NB4 (cell line): ENCODE measurements around the gene LRMDA.
A peak's percentile ranks its signal among the peaks of the same experiment; 100 is the strongest.

Source experiments
- DNase-seq: peaks from one replicate; pipeline ENCODE4 v3.0.0; 2010; ENCODE audit warnings: low read depth
- H3K4me3 ChIP-seq: one replicate; pipeline ENCODE4 v1.5.1; 2011; ENCODE audit warnings: mild to moderate bottlenecking, low read depth, low read length, moderate library complexity
- CTCF ChIP-seq: IDR thresholded peaks from one replicate; pipeline ENCODE4 v1.5.1; 2012; ENCODE audit warnings: low read depth, low read length
- MAX ChIP-seq: IDR thresholded peaks from 2 replicates; pipeline ENCODE4 v1.6.1; 2011; ENCODE audit warnings: low read depth, low read length
- MYC ChIP-seq: IDR thresholded peaks from 2 replicates; pipeline ENCODE4 v1.6.1; 2011; ENCODE audit warnings: low read depth, low read length
- POLR2A ChIP-seq: IDR thresholded peaks from 2 replicates; pipeline ENCODE4 v1.6.1; 2011; ENCODE audit warnings: mild to moderate bottlenecking; ENCODE audit not compliant: insufficient read length; ENCODE audit errors: extremely low read depth

The LRMDA gene

DNA sequence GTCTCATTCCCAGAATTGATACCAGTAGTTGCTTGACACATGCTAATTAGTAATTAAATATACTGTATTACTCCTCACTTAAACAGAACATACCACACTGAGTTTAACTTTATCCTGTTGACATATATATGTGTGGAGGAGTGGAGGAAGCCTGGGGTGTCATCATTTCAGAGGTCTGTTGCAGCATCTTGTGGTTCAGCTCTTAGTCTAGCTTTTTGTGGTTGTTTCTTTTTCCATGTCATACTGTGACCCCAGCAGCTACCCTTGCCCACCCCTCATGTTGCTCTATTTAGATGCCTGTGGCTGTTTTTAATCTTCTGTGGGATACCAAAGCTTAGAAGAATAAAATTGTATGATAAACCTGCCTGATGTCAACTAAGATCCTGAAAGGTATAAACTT, 875.4 kb downstream of the LRMDA start:
- H3K4me3 ChIP-seq: no peak overlapping the region
- DNase-seq: peak; percentile 90
- TF ChIP-seq MYC (peak; percentile 69), MAX (peak; percentile 70), CTCF (no peak)

DNA sequence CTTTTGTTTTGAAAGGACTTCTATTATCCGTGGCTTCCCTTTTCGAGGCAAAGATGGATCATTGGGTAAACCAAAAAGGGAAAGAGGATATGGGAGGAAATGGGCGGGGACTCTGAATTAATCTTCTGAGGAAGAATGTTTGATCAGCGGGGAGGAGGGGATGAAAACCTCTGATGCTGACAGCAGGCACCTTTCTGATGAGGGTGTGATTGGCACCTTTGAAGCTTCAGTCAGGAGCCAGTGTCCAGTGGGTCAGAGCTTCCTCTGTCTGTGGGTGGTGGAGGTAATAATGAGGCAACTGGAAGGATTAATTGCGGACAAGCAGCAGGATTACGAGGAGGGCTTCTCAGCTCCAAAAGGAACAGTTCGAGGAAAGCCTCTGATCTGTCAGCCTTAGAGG, 877.6 kb downstream of the LRMDA start:
- TF ChIP-seq CTCF (no peak), POLR2A (no peak), MYC (no peak)
- no peak for DNase-seq

GRCh38 chr10:76309741-76310587, 878.5 kb downstream of the LRMDA start:
- TF ChIP-seq MYC (no peak), POLR2A (no peak), MAX (no peak), CTCF (no peak)
- no peak for DNase-seq
- H3K4me3 ChIP-seq: no peak overlapping the region

More for the DNA sequence above, 877.6 kb downstream of the LRMDA start:
- H3K4me3 ChIP-seq: no peak overlapping the region

- TF ChIP-seq POLR2A (no peak), MYC (no peak), CTCF (no peak), MAX (no peak)
- no peak overlapping the region for H3K4me3 ChIP-seq
- DNase-seq: no peak
Observed at GRCh38 chr10:76310588-76311080, 879.2 kb downstream of the LRMDA start.

GRCh38 chr10:76311752-76312636, 880.6 kb downstream of the LRMDA start:
- H3K4me3 ChIP-seq: no peak overlapping the region
- no peak for TF ChIP-seq MAX
- no peak for TF ChIP-seq POLR2A
- TF ChIP-seq CTCF: peak; percentile 59
- no peak for TF ChIP-seq MYC
- DNase-seq: peak; percentile 62
